ENCODE data around the gene FAM135A. TPM values are rescaled to one million over a fixed set of nuclear protein-coding genes. Genes with fewer than 3 reads are reported as not detected.
"Not testable (repeated sequence)": the region's sequence is repeated elsewhere in the genome, so short reads cannot be mapped to it uniquely, and the experiment has no call there.

The FAM135A gene
- polyA plus RNA-seq, 1 experiment, result 2.9 TPM

DNA sequence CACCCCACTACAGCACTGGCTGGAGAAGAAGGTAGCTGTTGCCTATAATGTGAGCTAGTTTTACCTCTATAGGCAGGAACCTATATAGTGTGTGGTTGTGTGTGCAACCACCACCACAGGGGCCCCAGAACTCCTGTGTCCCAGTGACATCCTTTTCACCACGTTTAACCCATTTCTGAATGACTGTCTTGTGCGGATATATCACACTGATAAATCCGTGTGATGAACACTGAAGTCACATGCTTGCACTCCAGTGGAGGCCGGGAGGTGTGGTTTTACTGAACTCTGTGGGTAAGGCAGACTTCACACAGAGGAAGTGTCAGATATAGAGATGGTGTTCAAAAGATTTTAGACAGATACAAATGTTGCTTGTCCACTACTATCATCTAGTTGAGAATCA is 185.9 kb downstream of the FAM135A start:
- no peaks in the 10 kb centered on the region for H3K27me3 ChIP-seq (ENCODE audit: control insufficient read depth, insufficient read depth, low read length)
- no peak overlapping the region for H3K4me3 ChIP-seq (ENCODE audit: low read depth, low read length)
- no peak for DNase-seq (ENCODE audit: low read depth)
- CTCF ChIA-PET, result interaction anchor here (0.7 kb wide), 1 partner anchor 300 kb away, joined by 3 read pairs; no protein-coding TSS in a partner anchor
- POLR2A ChIA-PET, result no interaction called here
- TF ChIP-seq, protein P1, sequence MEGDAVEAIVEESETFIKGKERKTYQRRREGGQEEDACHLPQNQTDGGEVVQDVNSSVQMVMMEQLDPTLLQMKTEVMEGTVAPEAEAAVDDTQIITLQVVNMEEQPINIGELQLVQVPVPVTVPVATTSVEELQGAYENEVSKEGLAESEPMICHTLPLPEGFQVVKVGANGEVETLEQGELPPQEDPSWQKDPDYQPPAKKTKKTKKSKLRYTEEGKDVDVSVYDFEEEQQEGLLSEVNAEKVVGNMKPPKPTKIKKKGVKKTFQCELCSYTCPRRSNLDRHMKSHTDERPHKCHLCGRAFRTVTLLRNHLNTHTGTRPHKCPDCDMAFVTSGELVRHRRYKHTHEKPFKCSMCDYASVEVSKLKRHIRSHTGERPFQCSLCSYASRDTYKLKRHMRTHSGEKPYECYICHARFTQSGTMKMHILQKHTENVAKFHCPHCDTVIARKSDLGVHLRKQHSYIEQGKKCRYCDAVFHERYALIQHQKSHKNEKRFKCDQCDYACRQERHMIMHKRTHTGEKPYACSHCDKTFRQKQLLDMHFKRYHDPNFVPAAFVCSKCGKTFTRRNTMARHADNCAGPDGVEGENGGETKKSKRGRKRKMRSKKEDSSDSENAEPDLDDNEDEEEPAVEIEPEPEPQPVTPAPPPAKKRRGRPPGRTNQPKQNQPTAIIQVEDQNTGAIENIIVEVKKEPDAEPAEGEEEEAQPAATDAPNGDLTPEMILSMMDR (IDR thresholded peaks at IDR 0.05; ENCODE audit: insufficient read depth, low read depth, low read length), result no peak
- no peaks in the 10 kb centered on the region for H3K36me3 ChIP-seq (ENCODE audit: control insufficient read depth, insufficient read depth, low read length)

DNA sequence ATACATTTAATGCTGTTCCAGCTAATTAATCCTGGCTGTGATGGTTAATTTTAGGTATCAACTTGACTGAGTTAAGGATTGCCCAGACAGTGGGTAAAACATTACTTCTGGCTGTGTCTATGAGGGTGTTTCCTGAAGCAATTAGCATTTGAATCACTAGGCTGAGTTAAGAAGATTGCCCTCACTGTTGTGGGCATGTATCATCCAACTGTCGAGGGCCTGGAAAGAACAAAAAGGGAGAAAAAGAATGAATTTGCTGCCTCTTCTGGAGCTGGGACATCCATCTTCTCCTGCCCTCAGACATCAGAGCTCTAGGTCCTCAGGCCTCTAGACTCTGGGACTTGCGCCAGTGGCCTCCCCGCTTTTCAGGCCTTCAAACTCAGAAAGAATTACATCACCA is 187.7 kb downstream of the FAM135A start:
- POLR2A ChIA-PET, result no interaction called here
- Histone ChIP-seq H3K27me3 (ENCODE audit: control insufficient read depth, insufficient read depth, low read length) (no peaks in the 10 kb centered on the region), H3K4me3 (ENCODE audit: low read depth, low read length) (no peak overlapping the region), H3K36me3 (ENCODE audit: control insufficient read depth, insufficient read depth, low read length) (no peaks in the 10 kb centered on the region)
- DNase-seq (ENCODE audit: low read depth), result no peak
- CTCF ChIA-PET, result no interaction called here
- TF ChIP-seq, protein P1 (IDR thresholded peaks at IDR 0.05; ENCODE audit: insufficient read depth, low read depth, low read length), result no peak

DNA sequence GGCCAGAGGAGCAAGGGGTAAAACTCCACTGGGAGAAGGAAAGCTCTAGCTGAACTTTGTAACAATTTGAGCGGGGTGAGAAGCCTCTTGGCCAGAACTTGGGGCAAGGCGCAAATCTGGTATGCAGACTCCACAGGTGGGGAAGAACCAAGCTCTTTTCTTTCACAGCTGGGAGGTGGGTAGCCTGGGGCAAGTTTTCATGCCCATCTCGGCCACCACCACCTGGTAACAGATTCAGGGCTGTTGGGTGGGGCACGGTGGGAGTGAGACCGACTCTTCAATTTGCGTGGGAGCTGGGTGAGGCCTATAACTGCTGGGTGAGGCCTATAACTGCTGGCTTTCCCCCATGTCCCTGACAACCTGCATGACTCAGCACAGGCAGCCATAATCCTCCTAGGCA is 190.9 kb downstream of the FAM135A start:
- POLR2A ChIA-PET, result no interaction called here
- TF ChIP-seq, protein P1 (IDR thresholded peaks at IDR 0.05; ENCODE audit: insufficient read depth, low read depth, low read length), result no peak
- Histone ChIP-seq H3K36me3 (ENCODE audit: control insufficient read depth, insufficient read depth, low read length) (no peaks in the 10 kb centered on the region), H3K4me3 (ENCODE audit: low read depth, low read length) (no peak overlapping the region), H3K27me3 (ENCODE audit: control insufficient read depth, insufficient read depth, low read length) (no peaks in the 10 kb centered on the region)
- DNase-seq (ENCODE audit: low read depth), result no peak
- CTCF ChIA-PET, result interaction anchor here (0.6 to 0.8 kb wide), 2 partner anchors 11 to 57 kb away, joined by 3 read pairs; no protein-coding TSS in a partner anchor

- CTCF ChIA-PET; DNase-seq (ENCODE audit: low read depth); POLR2A ChIA-PET; H3K4me3 ChIP-seq (ENCODE audit: low read depth, low read length); H3K27me3 ChIP-seq (ENCODE audit: control insufficient read depth, insufficient read depth, low read length); H3K36me3 ChIP-seq (ENCODE audit: control insufficient read depth, insufficient read depth, low read length): not testable (repeated sequence)
Measured at GRCh38 chr6:70607371-70607770, 194.1 kb downstream of the FAM135A start.

- DNase-seq (ENCODE audit: low read depth); H3K4me3 ChIP-seq (ENCODE audit: low read depth, low read length); CTCF ChIA-PET; POLR2A ChIA-PET; H3K36me3 ChIP-seq (ENCODE audit: control insufficient read depth, insufficient read depth, low read length); H3K27me3 ChIP-seq (ENCODE audit: control insufficient read depth, insufficient read depth, low read length): not testable (repeated sequence)
Measured at GRCh38 chr6:70609181-70609580, 195.9 kb downstream of the FAM135A start.

Small RNAs within 50 kb of the gene (small RNA-seq; reads per million reads assigned to genes)
- not detected for gene RNU7-48P (ENCODE audit: insufficient read length, low read depth, low replicate concordance)

Other genes with a start within 250 kb of the FAM135A start
- gene COL9A1, start 110.4 kb upstream of the FAM135A start, polyA plus RNA-seq (2011; rRNA removed), result not detected in 2 replicates
- gene SDHAF4, start 153.4 kb downstream of the FAM135A start, polyA plus RNA-seq (2011; rRNA removed), result 7.2 and 9.3 TPM in 2 replicates